Heart left ventricle (tissue), 13 donors: ENCODE results near the gene GFY.

Experiments used
- POLR2A ChIP-seq, 2 donors: fragments of 450-650 bp; IDR thresholded peaks; one replicate each; pipeline ENCODE4 v1.6.1; 2017; ENCODE audit warnings: antibody characterized with exemption in 2 of 2, mild to moderate bottlenecking in 2 of 2, moderate library complexity in 2 of 2
- TF ChIP-seq, protein P1 (sequence below), 12 donors: fragments of 200-600 bp; sonication (generic) in 4 of 12; IDR thresholded peaks; one replicate each; pipeline versions ENCODE4 v1.5.0 to v1.8.0; 2018 to 2022; ENCODE audit warnings: antibody characterized with exemption in 12 of 12, mild to moderate bottlenecking in 5 of 12
- donor health status: ischemic (EF 13 %, LVEDD 7.1; RV severe dilation, severe dysfunction).
- donor health status: DM: no; HTN: yes; CAD: no.
- donor health status: DM: no; HTN: no; CAD: no.
- donor health status: ischemic (EF 25% LVEDD 6.9; RV normal size, moderate dysfunction).
- donor health status: ischemic (EF 25% LVEDD 5.7; RV mildly dilated, moderate dysfunction).
- donor health status: ischemic (EF 35%, LVEDD 5.7; RV mildly dilated, moderate dysfunction).
- donor health status: nonischemic (EF 11% LVEDD 7.7; RV severe dilation, severe dysfunction).
- donor health status: DM: yes; HTN: yes; CAD: no.
- donor health status: PGD.
- donor health status: ischemic (EF 29% LVEDD 5.4; RV normal size, mild dysfunction).
- donor health status: nonischemic (EF 23%, LVEDD 6.1; RV moderate dilation, normal function).

GRCh38 chr19:49389406-49389805, 35.8 kb upstream of the GFY start:
- TF ChIP-seq, protein P1, sequence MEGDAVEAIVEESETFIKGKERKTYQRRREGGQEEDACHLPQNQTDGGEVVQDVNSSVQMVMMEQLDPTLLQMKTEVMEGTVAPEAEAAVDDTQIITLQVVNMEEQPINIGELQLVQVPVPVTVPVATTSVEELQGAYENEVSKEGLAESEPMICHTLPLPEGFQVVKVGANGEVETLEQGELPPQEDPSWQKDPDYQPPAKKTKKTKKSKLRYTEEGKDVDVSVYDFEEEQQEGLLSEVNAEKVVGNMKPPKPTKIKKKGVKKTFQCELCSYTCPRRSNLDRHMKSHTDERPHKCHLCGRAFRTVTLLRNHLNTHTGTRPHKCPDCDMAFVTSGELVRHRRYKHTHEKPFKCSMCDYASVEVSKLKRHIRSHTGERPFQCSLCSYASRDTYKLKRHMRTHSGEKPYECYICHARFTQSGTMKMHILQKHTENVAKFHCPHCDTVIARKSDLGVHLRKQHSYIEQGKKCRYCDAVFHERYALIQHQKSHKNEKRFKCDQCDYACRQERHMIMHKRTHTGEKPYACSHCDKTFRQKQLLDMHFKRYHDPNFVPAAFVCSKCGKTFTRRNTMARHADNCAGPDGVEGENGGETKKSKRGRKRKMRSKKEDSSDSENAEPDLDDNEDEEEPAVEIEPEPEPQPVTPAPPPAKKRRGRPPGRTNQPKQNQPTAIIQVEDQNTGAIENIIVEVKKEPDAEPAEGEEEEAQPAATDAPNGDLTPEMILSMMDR (IDR thresholded peaks at IDR 0.05) = no peak
- no peak for TF ChIP-seq POLR2A (IDR thresholded peaks at IDR 0.05)
